ENCODE measurements around the gene RBM20. TPM values are rescaled to one million over a fixed set of nuclear protein-coding genes. Genes with fewer than 3 reads are reported as not detected.

The RBM20 gene
- total RNA-seq, 4 donors from 2014 or later = 0.88 to 3.8 (median 1.9) TPM

- Histone ChIP-seq H3K9me3 (no peaks in the 10 kb centered on the region), H3K4me1 (peaks cover 13 to 17% of the 10 kb centered on the region in 2 donors), H3K36me3 (no peaks in the 10 kb centered on the region), H3K27ac (peak overlapping the region; percentile 84 to 91), H3K27me3 (no peaks in the 10 kb centered on the region), H3K4me3 (no peak overlapping the region)
- DNase-seq = no peak
- intact Hi-C loops (cut with DNase I; ENCODE audit: low total_unique reads) = no loop called here
- no peak for TF ChIP-seq POLR2A (IDR thresholded peaks at IDR 0.05)
- TF ChIP-seq CTCF (IDR thresholded peaks at IDR 0.05) = no peak
Observed at GRCh38 chr10:110833941-110834628, 189.9 kb downstream of the RBM20 start.

- no peak for TF ChIP-seq CTCF (IDR thresholded peaks at IDR 0.05)
- no peak for TF ChIP-seq POLR2A (IDR thresholded peaks at IDR 0.05)
- H3K4me1 ChIP-seq = peaks cover 17 to 19% of the 10 kb centered on the region in 2 donors
- H3K4me3 ChIP-seq = no peak overlapping the region
- H3K27ac ChIP-seq = peak overlapping the region; percentile 84 to 91
- intact Hi-C loops (cut with DNase I; ENCODE audit: low total_unique reads) = no loop called here
- peak; percentile 66 to 84 for DNase-seq
- no peaks in the 10 kb centered on the region for H3K36me3 ChIP-seq
- H3K9me3 ChIP-seq = no peaks in the 10 kb centered on the region
- H3K27me3 ChIP-seq = no peaks in the 10 kb centered on the region
Observed at GRCh38 chr10:110834629-110835301, 190.6 kb downstream of the RBM20 start.

DNA sequence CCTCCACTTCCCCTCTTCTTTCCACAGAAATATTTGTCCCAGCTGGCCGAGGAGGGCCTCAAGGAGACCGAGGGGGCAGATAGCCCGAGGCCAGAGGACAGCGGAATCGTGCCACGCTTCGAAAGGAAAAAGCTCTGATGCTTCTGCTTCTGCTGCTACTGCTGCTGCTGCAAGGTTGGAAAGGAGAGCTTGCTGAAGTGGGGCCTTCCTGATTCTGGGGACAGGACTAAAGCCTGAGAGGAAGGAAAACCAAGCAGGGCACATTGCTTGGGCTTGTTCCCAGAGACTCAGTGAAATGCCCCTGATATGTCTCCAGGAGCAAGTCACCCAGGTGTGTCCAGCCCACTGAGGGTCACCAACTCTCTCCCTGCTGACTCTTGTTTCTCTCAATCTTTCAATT, 191.7 kb downstream of the RBM20 start:
- intact Hi-C loops (cut with DNase I; ENCODE audit: low total_unique reads) = no loop called here
- no peaks in the 10 kb centered on the region for H3K27me3 ChIP-seq
- no peaks in the 10 kb centered on the region for H3K9me3 ChIP-seq
- peak overlapping the region; percentile 84 to 91 for H3K27ac ChIP-seq
- DNase-seq = no peak
- no peaks in the 10 kb centered on the region for H3K36me3 ChIP-seq
- TF ChIP-seq CTCF (IDR thresholded peaks at IDR 0.05) (no peak), POLR2A (IDR thresholded peaks at IDR 0.05) (no peak)
- H3K4me1 ChIP-seq = peaks cover 17 to 19% of the 10 kb centered on the region in 2 donors
- no peak overlapping the region for H3K4me3 ChIP-seq

GRCh38 chr10:110836706-110837105, 192.6 kb downstream of the RBM20 start:
- intact Hi-C loops (cut with DNase I; ENCODE audit: low total_unique reads) = no loop called here
- H3K4me3 ChIP-seq = no peak overlapping the region
- no peak for TF ChIP-seq CTCF (IDR thresholded peaks at IDR 0.05)
- no peak for TF ChIP-seq POLR2A (IDR thresholded peaks at IDR 0.05)
- H3K27ac ChIP-seq = peak overlapping the region; percentile 84 to 91
- H3K36me3 ChIP-seq = no peaks in the 10 kb centered on the region
- H3K27me3 ChIP-seq = no peaks in the 10 kb centered on the region
- H3K4me1 ChIP-seq = peaks cover 17 to 19% of the 10 kb centered on the region in 2 donors
- DNase-seq = peak in 1 of 2 donors; percentile 22
- no peaks in the 10 kb centered on the region for H3K9me3 ChIP-seq

Data from uterus (tissue), 4 donors.